Measurements from ENCODE around the gene SLC17A8.

GRCh38 chr12:100398307-100398706, 41.4 kb downstream of the SLC17A8 start:
- TF ChIP-seq PATZ1 (CRISPR knock-in tag; IDR thresholded peaks at IDR 0.05; ENCODE audit: borderline replicate concordance) (no peak), ISL1 (CRISPR knock-in tag; IDR thresholded peaks at IDR 0.05) (no peak), PPARA (CRISPR knock-in tag; IDR thresholded peaks at IDR 0.05; ENCODE audit: borderline replicate concordance) (no peak), CSRNP3 (CRISPR knock-in tag; IDR thresholded peaks at IDR 0.05) (no peak), CREB5 (CRISPR knock-in tag; IDR thresholded peaks at IDR 0.05; ENCODE audit: low read depth) (no peak)

All from SK-N-SH treated with all-trans-retinoic acid at 6 μM for 48 hours (cell line).